HepG2 (cell line): ENCODE results near the gene VWA5B1. TPM values are rescaled to one million over a fixed set of nuclear protein-coding genes. Genes with fewer than 3 reads are reported as not detected.

ENCODE experiments used
- CTCF ChIP-seq: sonication (generic); formaldehyde crosslinking; IDR thresholded peaks from 2 replicates; pipeline ENCODE4 v1.5.0; 2020; ENCODE audit warnings: mild to moderate bottlenecking, missing genetic modification reagents, moderate library complexity
- FOXA1 ChIP-seq, 2 experiments: fragments of 450-650 bp in 1 of 2; sonication (generic) in 1 of 2; formaldehyde crosslinking in 1 of 2; IDR thresholded peaks; 2 replicates each; pipeline versions ENCODE4 v1.4.0 to v1.6.1; 2016 to 2020; ENCODE audit warnings: missing genetic modification reagents in 1 of 2
- HNF1B ChIP-seq: sonication (generic); formaldehyde crosslinking; IDR thresholded peaks from 2 replicates; pipeline ENCODE4 v1.5.1; 2020; ENCODE audit warnings: mild to moderate bottlenecking, moderate library complexity, missing genetic modification reagents
- HNRNPK ChIP-seq: fragments of 200-400 bp; formaldehyde crosslinking; IDR thresholded peaks from 2 replicates; pipeline ENCODE4 v1.6.1; 2018; ENCODE audit warnings: low read length, low read depth, moderate library complexity, mild to moderate bottlenecking; ENCODE audit not compliant: poor library complexity, severe bottlenecking
- NRL ChIP-seq: sonication (generic); formaldehyde crosslinking; IDR thresholded peaks from 2 replicates; pipeline ENCODE4 v1.5.0; 2020; ENCODE audit warnings: missing genetic modification reagents, mild to moderate bottlenecking, moderate library complexity, borderline replicate concordance
- POGZ ChIP-seq: sonication (generic); formaldehyde crosslinking; IDR thresholded peaks from 2 replicates; pipeline ENCODE4 v1.4.0; 2020; ENCODE audit warnings: mild to moderate bottlenecking, missing genetic modification reagents
- REST ChIP-seq, 2 experiments: IDR thresholded peaks; 2 replicates each; pipeline ENCODE4 v1.6.1; 2011 to 2012; ENCODE audit warnings: low read length in 2 of 2, borderline replicate concordance in 1 of 2, low read depth in 1 of 2, mild to moderate bottlenecking in 1 of 2, moderate library complexity in 1 of 2
- SMAD9 ChIP-seq: sonication (generic); formaldehyde crosslinking; IDR thresholded peaks from 2 replicates; pipeline ENCODE4 v1.5.1; 2020; ENCODE audit warnings: mild to moderate bottlenecking, missing genetic modification reagents
- SP5 ChIP-seq: IDR thresholded peaks from 2 replicates; pipeline ENCODE4 v1.6.1; 2016; ENCODE audit warnings: low read depth, borderline replicate concordance
- ZNF121 ChIP-seq: sonication (generic); formaldehyde crosslinking; IDR thresholded peaks from 2 replicates; pipeline ENCODE4 v1.5.0; 2020; ENCODE audit warnings: mild to moderate bottlenecking, missing genetic modification reagents
- ZNF292 ChIP-seq: sonication (generic); formaldehyde crosslinking; IDR thresholded peaks from 2 replicates; pipeline ENCODE4 v1.8.1; 2022; ENCODE audit warnings: mild to moderate bottlenecking, low read depth, missing genetic modification reagents, borderline replicate concordance
- ZNF558 ChIP-seq: sonication (generic); formaldehyde crosslinking; IDR thresholded peaks from 2 replicates; pipeline ENCODE4 v1.9.0; 2022; ENCODE audit warnings: mild to moderate bottlenecking, missing genetic modification reagents, borderline replicate concordance
- ZNF670 ChIP-seq: sonication (generic); formaldehyde crosslinking; IDR thresholded peaks from 2 replicates; pipeline ENCODE4 v1.8.0; 2022; ENCODE audit warnings: mild to moderate bottlenecking, missing genetic modification reagents, borderline replicate concordance
- ZNF777 ChIP-seq: sonication (generic); formaldehyde crosslinking; IDR thresholded peaks from 2 replicates; pipeline ENCODE4 v1.4.0; 2020; ENCODE audit warnings: missing genetic modification reagents
- polyA plus RNA-seq, 8 experiments: library from polyadenylated mRNA; depleted of rRNA in 3 of 8; stranded (reverse) in 7 of 8; unstranded in 1 of 8; fragments of >200 nt; fragmentation: Illumina TruSeq in 4 of 8; extraction: Trizol in 4 of 8; gene quantifications; 2 replicates each; pipeline versions ENCODE4 v1.2.1 to v1.2.3, GENCODE V29; 2011 to 2016; ENCODE audit warnings: low read depth in 4 of 8, missing spikeins in 1 of 8, mixed read lengths in 1 of 8; ENCODE audit not compliant: insufficient read depth in 1 of 8
- total RNA-seq, 5 experiments: library from RNA; depleted of rRNA; stranded (reverse); fragments of >200 nt; fragmentation: Illumina TruSeq; extraction: Trizol; gene quantifications; 2 replicates each; pipeline ENCODE4 v1.2.3, GENCODE V29; 2016; ENCODE audit warnings: low read depth in 1 of 5
- TF ChIP-seq, protein P1 (sequence below): sonication (generic); IDR thresholded peaks from 2 replicates; pipeline ENCODE4 v1.6.1; 2016; ENCODE audit warnings: low read depth, borderline replicate concordance
- TF ChIP-seq, protein P2 (sequence below): sonication (generic); formaldehyde crosslinking; IDR thresholded peaks from 2 replicates; pipeline ENCODE4 v1.4.0; 2020; ENCODE audit warnings: missing genetic modification reagents

The VWA5B1 gene
- total and polyA plus RNA-seq, 2 of the 13 experiments (the other 11 are each of a cell fraction or from before 2014, with no cell fraction given) = not detected

DNA sequence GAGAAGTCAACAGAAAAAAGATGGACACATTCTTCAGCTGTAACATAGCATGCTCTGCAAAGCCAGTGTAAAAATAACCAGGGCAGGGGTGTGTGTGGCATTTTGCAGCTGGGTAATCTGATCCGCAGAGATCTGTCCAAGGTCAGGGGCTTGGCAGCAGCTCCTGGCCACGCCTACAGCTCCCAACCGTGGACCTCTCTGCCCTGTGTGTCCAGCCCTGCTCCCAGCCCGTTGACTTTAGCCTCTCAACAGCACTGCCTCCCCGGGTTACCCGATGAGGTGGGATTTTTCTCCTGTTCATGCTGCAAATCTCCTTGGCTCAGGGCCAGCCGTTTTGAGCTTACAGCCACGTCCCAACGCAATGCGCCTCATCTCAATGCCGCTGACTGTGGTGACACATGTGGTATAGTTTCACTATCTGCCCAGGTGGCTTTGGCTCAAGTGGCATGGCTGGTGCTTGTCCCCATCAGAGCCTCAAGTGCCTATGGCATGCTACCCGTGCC is 68.1 kb downstream of the VWA5B1 start (continued):
- TF ChIP-seq ZNF292 = peak; percentile 57; the same call in 1 of the 2 replicates
- TF ChIP-seq SMAD9 (CRISPR knock-in tag) = no peak
- TF ChIP-seq REST (IDR thresholded peaks at IDR 0.05; ENCODE audit: borderline replicate concordance in 1 of 2, low read depth in 1 of 2, low read length in 2 of 2) = peak; percentile 17 to 76
- TF ChIP-seq ZNF558 = no peak
- TF ChIP-seq CTCF (CRISPR knock-in tag) = 0 out of 2 replicates have a peak, but pooled peaks have one; percentile 11
- peak; percentile 45 for TF ChIP-seq SP5 (CRISPR knock-in tag)
- TF ChIP-seq, protein P1, sequence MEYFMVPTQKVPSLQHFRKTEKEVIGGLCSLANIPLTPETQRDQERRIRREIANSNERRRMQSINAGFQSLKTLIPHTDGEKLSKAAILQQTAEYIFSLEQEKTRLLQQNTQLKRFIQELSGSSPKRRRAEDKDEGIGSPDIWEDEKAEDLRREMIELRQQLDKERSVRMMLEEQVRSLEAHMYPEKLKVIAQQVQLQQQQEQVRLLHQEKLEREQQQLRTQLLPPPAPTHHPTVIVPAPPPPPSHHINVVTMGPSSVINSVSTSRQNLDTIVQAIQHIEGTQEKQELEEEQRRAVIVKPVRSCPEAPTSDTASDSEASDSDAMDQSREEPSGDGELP = peak; percentile 65
- TF ChIP-seq, protein P2, sequence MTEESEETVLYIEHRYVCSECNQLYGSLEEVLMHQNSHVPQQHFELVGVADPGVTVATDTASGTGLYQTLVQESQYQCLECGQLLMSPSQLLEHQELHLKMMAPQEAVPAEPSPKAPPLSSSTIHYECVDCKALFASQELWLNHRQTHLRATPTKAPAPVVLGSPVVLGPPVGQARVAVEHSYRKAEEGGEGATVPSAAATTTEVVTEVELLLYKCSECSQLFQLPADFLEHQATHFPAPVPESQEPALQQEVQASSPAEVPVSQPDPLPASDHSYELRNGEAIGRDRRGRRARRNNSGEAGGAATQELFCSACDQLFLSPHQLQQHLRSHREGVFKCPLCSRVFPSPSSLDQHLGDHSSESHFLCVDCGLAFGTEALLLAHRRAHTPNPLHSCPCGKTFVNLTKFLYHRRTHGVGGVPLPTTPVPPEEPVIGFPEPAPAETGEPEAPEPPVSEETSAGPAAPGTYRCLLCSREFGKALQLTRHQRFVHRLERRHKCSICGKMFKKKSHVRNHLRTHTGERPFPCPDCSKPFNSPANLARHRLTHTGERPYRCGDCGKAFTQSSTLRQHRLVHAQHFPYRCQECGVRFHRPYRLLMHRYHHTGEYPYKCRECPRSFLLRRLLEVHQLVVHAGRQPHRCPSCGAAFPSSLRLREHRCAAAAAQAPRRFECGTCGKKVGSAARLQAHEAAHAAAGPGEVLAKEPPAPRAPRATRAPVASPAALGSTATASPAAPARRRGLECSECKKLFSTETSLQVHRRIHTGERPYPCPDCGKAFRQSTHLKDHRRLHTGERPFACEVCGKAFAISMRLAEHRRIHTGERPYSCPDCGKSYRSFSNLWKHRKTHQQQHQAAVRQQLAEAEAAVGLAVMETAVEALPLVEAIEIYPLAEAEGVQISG (CRISPR knock-in tag) = peak; percentile 27; the same call in 1 of the 2 replicates
- TF ChIP-seq HNF1B (CRISPR knock-in tag) = 0 out of 2 replicates have a peak, but pooled peaks have one; percentile 48
- TF ChIP-seq NRL (CRISPR knock-in tag) = 0 out of 2 replicates have a peak, but pooled peaks have one; percentile 55
- TF ChIP-seq POGZ (CRISPR knock-in tag) = no peak
- no peak for TF ChIP-seq ZNF670 (CRISPR knock-in tag)
- no peak for TF ChIP-seq ZNF777 (CRISPR knock-in tag)
- TF ChIP-seq ZNF121 (CRISPR knock-in tag) = no peak
- TF ChIP-seq HNRNPK = no peak
- TF ChIP-seq FOXA1 (IDR thresholded peaks at IDR 0.05) = no peak
- peak; percentile 32; the same call in 1 of the 2 replicates for TF ChIP-seq FOXA1 (CRISPR knock-in tag; IDR thresholded peaks at IDR 0.05)
